ENCODE measurements around the gene TCIRG1.

TCIRG1 gene

DNA sequence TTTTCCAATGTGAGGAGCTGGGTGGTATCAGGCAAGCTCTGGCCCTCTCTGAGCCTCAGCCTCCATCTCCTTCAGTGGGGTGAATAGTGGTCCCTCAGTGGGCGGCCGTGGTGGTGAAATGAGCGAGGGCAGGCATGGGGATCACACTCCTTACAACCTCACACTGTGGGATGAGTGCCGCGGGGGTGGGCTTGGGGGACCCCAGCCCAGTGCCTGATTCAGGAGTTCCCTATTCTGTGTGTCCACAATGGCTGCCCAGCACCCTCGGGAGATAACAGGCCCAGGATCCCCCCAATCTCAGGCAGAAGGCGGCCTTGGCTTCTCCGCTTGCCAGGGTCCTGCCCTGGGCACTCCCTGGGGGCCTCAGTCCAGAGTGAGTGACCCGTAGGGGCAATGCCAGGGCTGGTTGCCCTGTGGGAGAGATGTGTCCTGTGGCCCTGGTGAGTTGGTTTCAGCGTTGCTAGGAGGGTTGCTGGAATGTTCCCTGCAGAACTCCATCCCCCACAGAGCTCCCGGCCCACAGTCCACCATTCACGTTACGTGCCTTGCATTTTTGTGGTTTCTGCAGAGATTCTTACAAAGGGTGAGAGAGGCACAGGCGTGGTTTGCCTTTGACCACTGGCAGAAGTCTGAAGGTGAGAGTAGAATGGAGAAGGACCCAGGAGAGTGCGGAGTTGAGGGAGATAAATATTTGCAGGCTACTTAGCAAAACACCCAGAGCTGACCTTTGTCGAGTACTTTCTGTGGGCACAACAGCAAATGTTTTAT, 25.8 kb upstream of the TCIRG1 start:
- in situ Hi-C loops (cut with MboI; ENCODE audit: low pct_unique_long_range_greater_than_20kb, low sequenced_read_pairs, unreplicated experiment), result no loop called here
- no peak for TF ChIP-seq CTCF (IDR thresholded peaks at IDR 0.05; ENCODE audit: extremely low read depth, insufficient read depth, missing control alignments)
- no peak for DNase-seq (ENCODE audit: low spot score)

DNA sequence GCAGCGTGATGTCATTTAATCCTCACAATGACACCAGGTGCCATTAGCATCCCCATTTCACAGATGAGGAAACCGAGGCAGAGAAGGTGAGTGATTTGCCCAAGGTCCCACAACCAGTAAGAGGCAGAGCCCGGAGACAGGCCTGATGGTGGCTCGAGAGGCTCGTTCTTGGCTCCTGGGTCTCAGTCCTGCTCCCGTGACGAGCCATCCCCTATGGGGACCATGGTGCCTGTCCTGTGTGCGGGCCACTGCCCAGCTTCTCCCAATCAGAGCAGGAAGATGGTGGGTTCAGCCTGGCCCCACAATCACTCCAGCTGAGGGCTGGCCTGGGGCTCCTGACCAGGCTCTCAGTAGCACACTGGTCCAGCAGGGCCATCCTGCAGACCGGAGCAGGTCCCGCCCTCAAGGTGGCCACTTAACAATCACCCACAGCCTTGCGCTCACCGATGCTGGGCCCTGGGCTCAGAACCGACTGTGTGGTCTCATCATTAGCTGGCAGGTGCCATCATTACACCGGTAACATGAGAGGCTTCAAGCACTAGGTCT, 25.1 kb upstream of the TCIRG1 start:
- no peak for DNase-seq (ENCODE audit: low spot score)
- no peak for TF ChIP-seq CTCF (IDR thresholded peaks at IDR 0.05; ENCODE audit: extremely low read depth, insufficient read depth, missing control alignments)
- in situ Hi-C loops (cut with MboI; ENCODE audit: low pct_unique_long_range_greater_than_20kb, low sequenced_read_pairs, unreplicated experiment), result no loop called here

DNA sequence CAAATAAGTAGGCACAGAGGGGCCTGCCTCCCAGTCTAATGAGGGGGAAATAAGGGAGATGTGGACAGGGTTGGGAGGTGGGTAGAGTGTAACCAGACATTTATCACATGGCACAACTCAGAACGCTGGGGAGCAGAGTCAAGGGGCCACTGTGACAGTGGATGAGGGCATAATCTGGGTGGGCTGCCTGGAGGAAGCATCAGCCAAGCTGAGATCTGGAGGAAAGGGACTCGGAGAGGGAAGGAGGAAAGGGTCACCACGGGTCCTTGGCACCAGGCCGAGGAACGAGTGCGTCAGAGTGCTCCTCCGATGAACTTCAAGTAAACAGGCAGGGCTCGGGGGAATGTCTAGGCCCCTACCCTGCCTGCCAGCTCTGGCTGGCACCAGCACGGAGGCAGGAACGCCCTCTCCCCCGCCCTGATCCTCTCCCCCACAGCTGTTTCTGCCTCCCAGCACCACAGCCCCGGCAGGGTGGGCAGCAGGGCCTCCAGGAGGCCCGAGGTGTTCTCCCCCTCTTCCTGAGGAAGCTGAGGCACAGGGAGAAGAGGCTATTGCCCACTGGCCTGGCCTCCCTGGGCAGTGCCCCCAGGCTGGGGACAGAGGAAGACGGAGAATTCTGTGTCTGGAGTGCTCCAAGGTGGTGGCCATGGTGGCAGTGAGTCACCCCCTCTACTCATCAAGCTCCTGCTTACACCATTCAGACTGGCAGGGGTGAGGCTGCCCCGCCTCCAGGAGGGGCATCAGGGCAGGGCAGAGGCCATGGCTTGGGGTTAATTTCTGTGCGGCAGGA, 24.5 kb upstream of the TCIRG1 start:
- TF ChIP-seq CTCF (IDR thresholded peaks at IDR 0.05; ENCODE audit: extremely low read depth, insufficient read depth, missing control alignments), result no peak
- in situ Hi-C loops (cut with MboI; ENCODE audit: low pct_unique_long_range_greater_than_20kb, low sequenced_read_pairs, unreplicated experiment), result no loop called here
- no peak for DNase-seq (ENCODE audit: low spot score)

DNA sequence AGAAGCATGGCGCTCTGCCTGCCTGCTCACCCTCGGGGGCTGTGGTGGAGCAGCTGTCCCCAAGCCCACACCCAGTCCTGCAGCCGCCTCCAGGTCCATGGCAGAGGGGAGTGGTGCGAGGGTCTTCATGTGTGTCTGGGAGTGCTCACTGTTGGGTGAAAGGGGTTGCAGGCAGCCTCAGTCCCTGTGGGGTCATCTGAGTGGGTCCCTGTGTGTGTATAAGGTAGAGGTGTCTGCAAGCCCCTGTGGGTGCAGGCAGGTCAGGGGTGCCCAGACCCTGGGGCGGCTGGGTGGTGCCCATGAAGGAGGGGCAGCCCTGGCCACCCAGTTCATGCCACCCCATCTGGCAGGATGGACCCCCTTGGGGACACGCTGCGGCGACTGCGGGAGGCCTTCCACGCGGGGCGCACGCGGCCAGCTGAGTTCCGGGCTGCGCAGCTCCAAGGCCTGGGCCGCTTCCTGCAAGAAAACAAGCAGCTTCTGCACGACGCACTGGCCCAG, 23.8 kb upstream of the TCIRG1 start:
- in situ Hi-C loops (cut with MboI; ENCODE audit: low pct_unique_long_range_greater_than_20kb, low sequenced_read_pairs, unreplicated experiment), result no loop called here
- TF ChIP-seq CTCF (IDR thresholded peaks at IDR 0.05; ENCODE audit: extremely low read depth, insufficient read depth, missing control alignments), result no peak
- DNase-seq (ENCODE audit: low spot score), result no peak

GRCh38 chr11:68015467-68015866, 23.4 kb upstream of the TCIRG1 start:
- no peak for TF ChIP-seq CTCF (IDR thresholded peaks at IDR 0.05; ENCODE audit: extremely low read depth, insufficient read depth, missing control alignments)
- DNase-seq (ENCODE audit: low spot score), result no peak
- in situ Hi-C loops (cut with MboI; ENCODE audit: low pct_unique_long_range_greater_than_20kb, low sequenced_read_pairs, unreplicated experiment), result no loop called here

- in situ Hi-C loops (cut with MboI; ENCODE audit: low pct_unique_long_range_greater_than_20kb, low sequenced_read_pairs, unreplicated experiment), result no loop called here
- no peak for DNase-seq (ENCODE audit: low spot score)
- TF ChIP-seq CTCF (IDR thresholded peaks at IDR 0.05; ENCODE audit: extremely low read depth, insufficient read depth, missing control alignments), result no peak
Measured at GRCh38 chr11:68016161-68016903, 22.5 kb upstream of the TCIRG1 start.

Measured in GM13977 (cell line).